Measurements from ENCODE around the gene PAN3.

DNA sequence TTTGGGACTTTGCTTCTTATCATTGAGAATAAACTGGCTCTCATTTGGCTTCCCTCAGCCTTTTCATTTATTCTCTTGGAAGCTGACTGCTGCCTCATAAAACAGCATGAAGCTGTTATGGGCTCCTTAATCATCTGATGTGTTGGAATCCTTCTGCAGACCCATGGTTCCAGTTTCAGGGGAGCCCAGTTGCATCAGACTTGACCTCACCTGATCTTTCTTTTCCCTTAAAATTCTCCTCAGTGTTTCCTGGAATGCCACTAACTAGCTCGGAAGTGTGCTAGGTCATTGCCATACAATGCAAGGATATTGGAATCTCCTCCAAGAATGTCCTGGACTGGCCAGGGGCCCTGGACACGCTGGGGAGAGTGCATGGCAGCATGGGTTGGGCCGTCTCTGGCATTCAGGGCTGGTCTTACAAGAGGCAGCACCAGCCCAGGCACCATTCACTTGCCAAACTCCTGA is 197.9 kb downstream of the PAN3 start:
- TF ChIP-seq POLR2AphosphoS5 (IDR thresholded peaks at IDR 0.05; ENCODE audit: low read depth) (no peak), SPI1 (IDR thresholded peaks at IDR 0.05; ENCODE audit: borderline replicate concordance, low read depth) (no peak), GABPA (IDR thresholded peaks at IDR 0.05; ENCODE audit: low read depth) (no peak)
- TF ChIP-seq, protein P1, sequence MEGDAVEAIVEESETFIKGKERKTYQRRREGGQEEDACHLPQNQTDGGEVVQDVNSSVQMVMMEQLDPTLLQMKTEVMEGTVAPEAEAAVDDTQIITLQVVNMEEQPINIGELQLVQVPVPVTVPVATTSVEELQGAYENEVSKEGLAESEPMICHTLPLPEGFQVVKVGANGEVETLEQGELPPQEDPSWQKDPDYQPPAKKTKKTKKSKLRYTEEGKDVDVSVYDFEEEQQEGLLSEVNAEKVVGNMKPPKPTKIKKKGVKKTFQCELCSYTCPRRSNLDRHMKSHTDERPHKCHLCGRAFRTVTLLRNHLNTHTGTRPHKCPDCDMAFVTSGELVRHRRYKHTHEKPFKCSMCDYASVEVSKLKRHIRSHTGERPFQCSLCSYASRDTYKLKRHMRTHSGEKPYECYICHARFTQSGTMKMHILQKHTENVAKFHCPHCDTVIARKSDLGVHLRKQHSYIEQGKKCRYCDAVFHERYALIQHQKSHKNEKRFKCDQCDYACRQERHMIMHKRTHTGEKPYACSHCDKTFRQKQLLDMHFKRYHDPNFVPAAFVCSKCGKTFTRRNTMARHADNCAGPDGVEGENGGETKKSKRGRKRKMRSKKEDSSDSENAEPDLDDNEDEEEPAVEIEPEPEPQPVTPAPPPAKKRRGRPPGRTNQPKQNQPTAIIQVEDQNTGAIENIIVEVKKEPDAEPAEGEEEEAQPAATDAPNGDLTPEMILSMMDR (IDR thresholded peaks at IDR 0.05; ENCODE audit: insufficient read depth, low read length): no peak
- TF ChIP-seq, protein P2, sequence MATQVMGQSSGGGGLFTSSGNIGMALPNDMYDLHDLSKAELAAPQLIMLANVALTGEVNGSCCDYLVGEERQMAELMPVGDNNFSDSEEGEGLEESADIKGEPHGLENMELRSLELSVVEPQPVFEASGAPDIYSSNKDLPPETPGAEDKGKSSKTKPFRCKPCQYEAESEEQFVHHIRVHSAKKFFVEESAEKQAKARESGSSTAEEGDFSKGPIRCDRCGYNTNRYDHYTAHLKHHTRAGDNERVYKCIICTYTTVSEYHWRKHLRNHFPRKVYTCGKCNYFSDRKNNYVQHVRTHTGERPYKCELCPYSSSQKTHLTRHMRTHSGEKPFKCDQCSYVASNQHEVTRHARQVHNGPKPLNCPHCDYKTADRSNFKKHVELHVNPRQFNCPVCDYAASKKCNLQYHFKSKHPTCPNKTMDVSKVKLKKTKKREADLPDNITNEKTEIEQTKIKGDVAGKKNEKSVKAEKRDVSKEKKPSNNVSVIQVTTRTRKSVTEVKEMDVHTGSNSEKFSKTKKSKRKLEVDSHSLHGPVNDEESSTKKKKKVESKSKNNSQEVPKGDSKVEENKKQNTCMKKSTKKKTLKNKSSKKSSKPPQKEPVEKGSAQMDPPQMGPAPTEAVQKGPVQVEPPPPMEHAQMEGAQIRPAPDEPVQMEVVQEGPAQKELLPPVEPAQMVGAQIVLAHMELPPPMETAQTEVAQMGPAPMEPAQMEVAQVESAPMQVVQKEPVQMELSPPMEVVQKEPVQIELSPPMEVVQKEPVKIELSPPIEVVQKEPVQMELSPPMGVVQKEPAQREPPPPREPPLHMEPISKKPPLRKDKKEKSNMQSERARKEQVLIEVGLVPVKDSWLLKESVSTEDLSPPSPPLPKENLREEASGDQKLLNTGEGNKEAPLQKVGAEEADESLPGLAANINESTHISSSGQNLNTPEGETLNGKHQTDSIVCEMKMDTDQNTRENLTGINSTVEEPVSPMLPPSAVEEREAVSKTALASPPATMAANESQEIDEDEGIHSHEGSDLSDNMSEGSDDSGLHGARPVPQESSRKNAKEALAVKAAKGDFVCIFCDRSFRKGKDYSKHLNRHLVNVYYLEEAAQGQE (IDR thresholded peaks at IDR 0.05; ENCODE audit: insufficient replicate concordance, low read depth): no peak
